ENCODE measurements around the gene BCL2L15. TPM values are rescaled to one million over a fixed set of nuclear protein-coding genes. Genes with fewer than 3 reads are reported as not detected.

BCL2L15 gene
- total RNA-seq, 1 experiment from 2014 or later = 0.10 TPM

- H3K4me3 ChIP-seq (ENCODE audit: low read depth in 2 of 2, low read length in 2 of 2) = no peak overlapping the region
- CTCF ChIA-PET = interaction anchor here (0.6 to 0.7 kb wide), 2 partner anchors 142 to 1301 kb away, joined by 3 read pairs; no protein-coding TSS in a partner anchor
- in situ Hi-C loops (cut with HindIII; ENCODE audit: low pct_unique_long_range_greater_than_20kb, low sequenced_read_pairs) = no loop called here
- no peaks in the 10 kb centered on the region for H3K36me3 ChIP-seq (ENCODE audit: control insufficient read depth, insufficient read depth, low read length)
- ATAC-seq = no peak
- POLR2A ChIA-PET = interaction anchor here (0.7 kb wide), 1 partner anchor 731 kb away, joined by 5 read pairs; no protein-coding TSS in a partner anchor
- intact Hi-C loops (cut with micrococcal nuclease; ENCODE audit: unreplicated experiment) = loop anchor here (10.0 kb wide), 1 partner anchor 69 kb away; the partner anchor contains the start of genes AP4B1 and DCLRE1B
- no peaks in the 10 kb centered on the region for H3K9me3 ChIP-seq (ENCODE audit: control insufficient read depth, insufficient read depth, low read depth, low read length)
- DNase-seq (ENCODE audit: low read depth, low spot score) = no peak
- no peak overlapping the region for H3K27ac ChIP-seq (ENCODE audit: low read length)
- no TSS peak for BruUV-seq (replicated peaks)
- no peaks in the 10 kb centered on the region for H3K27me3 ChIP-seq (ENCODE audit: control insufficient read depth, insufficient read depth, low read length)
- no peaks in the 10 kb centered on the region for H3K4me1 ChIP-seq (ENCODE audit: control insufficient read depth, insufficient read depth, low read length)
- TF ChIP-seq CTCF (IDR thresholded peaks at IDR 0.05) = peak; percentile 15; the same call in 1 of the 2 replicates
- no peak for TF ChIP-seq SIN3A (IDR thresholded peaks at IDR 0.05; ENCODE audit: borderline replicate concordance, insufficient read depth, low read depth, low read length)
Observed at GRCh38 chr1:113835686-113836290, 51.6 kb downstream of the BCL2L15 start.

GRCh38 chr1:113834716-113835115, 52.7 kb downstream of the BCL2L15 start:
- no TSS peak for BruUV-seq (replicated peaks)

More at GRCh38 chr1:113834716-113835115, 52.7 kb downstream of the BCL2L15 start:
- intact Hi-C loops (cut with micrococcal nuclease; ENCODE audit: unreplicated experiment) (loop anchor here (10.0 kb wide), 1 partner anchor 70 kb away; the partner anchor contains the start of genes AP4B1 and DCLRE1B), in situ Hi-C loops (cut with HindIII; ENCODE audit: low pct_unique_long_range_greater_than_20kb, low sequenced_read_pairs) (no loop called here)
- Histone ChIP-seq H3K4me3 (ENCODE audit: low read depth in 2 of 2, low read length in 2 of 2) (no peak overlapping the region), H3K27ac (ENCODE audit: low read length) (no peak overlapping the region), H3K27me3 (ENCODE audit: control insufficient read depth, insufficient read depth, low read length) (no peaks in the 10 kb centered on the region), H3K4me1 (ENCODE audit: control insufficient read depth, insufficient read depth, low read length) (no peaks in the 10 kb centered on the region), H3K9me3 (ENCODE audit: control insufficient read depth, insufficient read depth, low read depth, low read length) (no peaks in the 10 kb centered on the region), H3K36me3 (ENCODE audit: control insufficient read depth, insufficient read depth, low read length) (no peaks in the 10 kb centered on the region)
- TF ChIP-seq TCF7L2 (IDR thresholded peaks at IDR 0.05; ENCODE audit: low read depth, low read length) (no peak), POLR2AphosphoS5 (IDR thresholded peaks at IDR 0.05; ENCODE audit: low read depth, low read length) (no peak), SIN3A (IDR thresholded peaks at IDR 0.05; ENCODE audit: borderline replicate concordance, insufficient read depth, low read depth, low read length) (no peak), CTCF (IDR thresholded peaks at IDR 0.05) (no peak), REST (IDR thresholded peaks at IDR 0.05; ENCODE audit: insufficient read depth in 1 of 2, low read depth in 2 of 2, low read length in 1 of 2) (no peak)
- no peak for ATAC-seq
- no peak for DNase-seq (ENCODE audit: low read depth, low spot score)
- ChIA-PET CTCF (interaction anchor here (0.7 kb wide), 1 partner anchor 447 kb away, joined by 3 read pairs; no protein-coding TSS in a partner anchor), POLR2A (no interaction called here)

Other genes starting within 250 kb of the BCL2L15 start
- 32.0 TPM for gene PHTF1, start 128.1 kb downstream of the BCL2L15 start, total RNA-seq (2021; ENCODE audit: unreplicated experiment)
- gene RSBN1, start 75.1 kb downstream of the BCL2L15 start, total RNA-seq (2021; ENCODE audit: unreplicated experiment) = 10.7 TPM
- gene PTPN22, start 15.9 kb downstream of the BCL2L15 start, total RNA-seq (2021; ENCODE audit: unreplicated experiment) = not detected
- gene AP4B1, start 17.2 kb upstream of the BCL2L15 start, total RNA-seq (2021; ENCODE audit: unreplicated experiment) = 14.2 TPM
- gene DCLRE1B, start 17.7 kb upstream of the BCL2L15 start, total RNA-seq (2021; ENCODE audit: unreplicated experiment) = 8.6 TPM
- gene HIPK1, start 41.7 kb upstream of the BCL2L15 start, total RNA-seq (2021; ENCODE audit: unreplicated experiment) = 41.5 TPM
- 0.15 TPM for gene OLFML3, start 91.9 kb upstream of the BCL2L15 start, total RNA-seq (2021; ENCODE audit: unreplicated experiment)

All from Panc1 (cell line).